SU-DHL-6 (cell line): ENCODE measurements around the gene WNT4.

Experiments
- H2AFZ ChIP-seq: fragments of 200-600 bp; sonication (generic); 2 replicates; pipeline ENCODE4 v1.6.1; 2014; ENCODE audit warnings: low read depth, mild to moderate bottlenecking, moderate library complexity, mixed read lengths, antibody characterized with exemption, low read length; ENCODE audit not compliant: severe bottlenecking
- H3F3A ChIP-seq: fragments of 200-600 bp; shearing (Covaris generic); 2 replicates; pipeline ENCODE4 v1.6.0; 2016; ENCODE audit warnings: antibody characterized with exemption, mild to moderate bottlenecking; ENCODE audit not compliant: insufficient read depth
- H3K27ac ChIP-seq: fragments of 200-600 bp; sonication (generic); 2 replicates; pipeline ENCODE4 v1.5.1; 2016; ENCODE audit warnings: low read depth, mild to moderate bottlenecking, low read length, moderate library complexity, mixed read lengths
- H3K27me3 ChIP-seq: fragments of 200-600 bp; sonication (generic), shearing (Covaris generic); 2 replicates; pipeline ENCODE4 v1.6.0; 2014; ENCODE audit warnings: mild to moderate bottlenecking, low read length
- H3K36me3 ChIP-seq: fragments of 200-600 bp; sonication (generic); 2 replicates; pipeline ENCODE4 v1.6.1; 2014; ENCODE audit warnings: mild to moderate bottlenecking, low read length, mixed read lengths
- H3K4me2 ChIP-seq: fragments of 300-600, 200-600 bp; shearing (Covaris generic), sonication (generic); 2 replicates; pipeline ENCODE4 v1.6.0; 2014; ENCODE audit warnings: low read length, low read depth, mild to moderate bottlenecking; ENCODE audit not compliant: poor library complexity, severe bottlenecking
- H3K4me3 ChIP-seq: fragments of 200-600 bp; sonication (generic); 2 replicates; pipeline ENCODE4 v1.5.1; 2014; ENCODE audit warnings: antibody characterized with exemption, low read length, mild to moderate bottlenecking, mixed read lengths; ENCODE audit not compliant: insufficient read depth, poor library complexity, severe bottlenecking
- H3K79me2 ChIP-seq: fragments of 200-600 bp; sonication (generic); 2 replicates; pipeline ENCODE4 v1.6.1; 2014; ENCODE audit warnings: mild to moderate bottlenecking, low read length, moderate library complexity; ENCODE audit not compliant: insufficient read depth
- H3K9ac ChIP-seq: fragments of 200-600 bp; sonication (generic); 2 replicates; pipeline ENCODE4 v1.7.0; 2014; ENCODE audit warnings: mild to moderate bottlenecking, low read length
- H3K9me2 ChIP-seq: fragments of 200-600 bp; sonication (generic); replicated peaks from 2 replicates; pipeline ENCODE4 v1.6.1; 2014; ENCODE audit warnings: low read length; ENCODE audit not compliant: insufficient read depth
- H3K9me3 ChIP-seq: fragments of 200-600 bp; sonication (generic); 2 replicates; pipeline ENCODE4 v1.6.1; 2014; ENCODE audit warnings: low read length, mixed read lengths; ENCODE audit not compliant: insufficient read depth
- H4K20me1 ChIP-seq: fragments of 200-600 bp; sonication (generic); 2 replicates; pipeline ENCODE4 v1.6.1; 2014; ENCODE audit warnings: low read depth, mild to moderate bottlenecking, antibody characterized with exemption, low read length, moderate library complexity, mixed read lengths
- EZH2phosphoT487 ChIP-seq: fragments of 200-600 bp; sonication (generic), shearing (Covaris generic); conservative IDR thresholded peaks from 2 replicates; pipeline ENCODE4 v1.6.1; 2018; ENCODE audit warnings: mild to moderate bottlenecking, antibody characterized with exemption, low read length, moderate library complexity, mixed read lengths
- TF ChIP-seq, protein P1 (sequence below): fragments of 200-600 bp; sonication (generic); IDR thresholded peaks from one replicate; pipeline ENCODE4 v1.5.1; 2017; ENCODE audit warnings: antibody characterized with exemption, mild to moderate bottlenecking, low read length, moderate library complexity; ENCODE audit not compliant: insufficient read depth, poor library complexity, severe bottlenecking

The WNT4 gene

GRCh38 chr1:22105611-22106207, 37.2 kb downstream of the WNT4 start:
- Histone ChIP-seq H3K79me2 (peaks cover 21% of the 10 kb centered on the region; the same call in 1 of the 2 replicates), H3K9me2 (no peaks in the 10 kb centered on the region), H4K20me1 (no peaks in the 10 kb centered on the region; the same call in 1 of the 2 replicates), H2AFZ (no peak overlapping the region), H3K27me3 (no peaks in the 10 kb centered on the region), H3K36me3 (no peaks in the 10 kb centered on the region), H3F3A (no peaks in the 10 kb centered on the region), H3K4me2 (no peak overlapping the region), H3K9ac (no peak overlapping the region), H3K27ac (no peak overlapping the region), H3K4me3 (no peak overlapping the region), H3K9me3 (no peaks in the 10 kb centered on the region)
- no peak for TF ChIP-seq EZH2phosphoT487
- TF ChIP-seq, protein P1, sequence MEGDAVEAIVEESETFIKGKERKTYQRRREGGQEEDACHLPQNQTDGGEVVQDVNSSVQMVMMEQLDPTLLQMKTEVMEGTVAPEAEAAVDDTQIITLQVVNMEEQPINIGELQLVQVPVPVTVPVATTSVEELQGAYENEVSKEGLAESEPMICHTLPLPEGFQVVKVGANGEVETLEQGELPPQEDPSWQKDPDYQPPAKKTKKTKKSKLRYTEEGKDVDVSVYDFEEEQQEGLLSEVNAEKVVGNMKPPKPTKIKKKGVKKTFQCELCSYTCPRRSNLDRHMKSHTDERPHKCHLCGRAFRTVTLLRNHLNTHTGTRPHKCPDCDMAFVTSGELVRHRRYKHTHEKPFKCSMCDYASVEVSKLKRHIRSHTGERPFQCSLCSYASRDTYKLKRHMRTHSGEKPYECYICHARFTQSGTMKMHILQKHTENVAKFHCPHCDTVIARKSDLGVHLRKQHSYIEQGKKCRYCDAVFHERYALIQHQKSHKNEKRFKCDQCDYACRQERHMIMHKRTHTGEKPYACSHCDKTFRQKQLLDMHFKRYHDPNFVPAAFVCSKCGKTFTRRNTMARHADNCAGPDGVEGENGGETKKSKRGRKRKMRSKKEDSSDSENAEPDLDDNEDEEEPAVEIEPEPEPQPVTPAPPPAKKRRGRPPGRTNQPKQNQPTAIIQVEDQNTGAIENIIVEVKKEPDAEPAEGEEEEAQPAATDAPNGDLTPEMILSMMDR: peak; percentile 58

DNA sequence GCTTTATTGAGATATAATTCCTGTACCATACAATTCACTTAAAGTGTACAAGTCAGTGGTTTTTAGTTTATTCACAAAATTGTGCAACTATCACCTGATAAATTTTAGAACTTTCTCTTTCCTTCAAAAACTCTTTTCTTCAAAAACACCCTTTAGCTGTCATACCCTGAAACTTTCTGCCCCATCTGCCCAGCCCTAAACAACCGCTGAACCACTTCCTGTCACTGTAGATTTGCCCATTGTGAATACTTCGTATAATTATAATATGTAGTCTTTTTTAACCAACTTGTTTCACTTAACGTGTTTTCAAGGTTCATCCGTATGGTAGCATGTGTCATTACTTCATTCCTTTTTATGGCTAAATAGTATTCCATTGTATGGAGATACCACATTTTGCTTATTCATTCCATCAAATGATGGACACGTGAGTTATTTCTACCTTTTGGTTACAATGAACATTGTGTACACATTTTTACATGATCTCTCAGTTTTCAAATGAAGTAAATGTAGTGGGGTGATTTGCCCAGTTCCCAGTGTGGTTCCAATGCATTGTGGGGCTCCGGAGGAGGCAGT, 37.9 kb downstream of the WNT4 start:
- Histone ChIP-seq H3K79me2 (peaks cover 21% of the 10 kb centered on the region; the same call in 1 of the 2 replicates), H3K4me3 (no peak overlapping the region), H3K9me3 (no peaks in the 10 kb centered on the region), H3K27me3 (no peaks in the 10 kb centered on the region), H2AFZ (no peak overlapping the region), H3K36me3 (no peaks in the 10 kb centered on the region), H4K20me1 (no peaks in the 10 kb centered on the region; the same call in 1 of the 2 replicates), H3K27ac (no peak overlapping the region), H3K4me2 (no peak overlapping the region), H3F3A (no peaks in the 10 kb centered on the region), H3K9ac (no peak overlapping the region), H3K9me2 (no peaks in the 10 kb centered on the region)
- TF ChIP-seq EZH2phosphoT487: no peak
- TF ChIP-seq, protein P1: no peak

DNA sequence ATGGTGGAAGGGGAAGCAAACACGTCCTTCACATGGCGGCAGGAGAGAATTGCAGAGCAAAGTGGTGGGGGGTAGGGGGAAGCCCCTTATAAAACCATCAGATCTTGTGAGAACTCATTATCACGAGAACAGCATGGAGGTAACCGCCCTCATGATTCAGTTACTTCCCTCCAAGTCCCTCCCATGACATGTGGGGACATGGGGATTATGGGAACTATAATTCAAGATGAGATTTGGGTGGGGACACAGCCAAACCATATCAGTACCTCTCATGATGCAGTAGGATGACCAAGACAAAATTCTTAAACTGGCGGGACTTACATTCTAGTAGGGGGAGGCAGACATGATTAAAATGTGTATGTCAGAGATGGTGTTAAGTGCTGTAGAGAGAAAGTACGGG, 38.8 kb downstream of the WNT4 start:
- H3K4me2 ChIP-seq: no peak overlapping the region
- no peak overlapping the region for H2AFZ ChIP-seq
- no peaks in the 10 kb centered on the region for H3K27me3 ChIP-seq
- no peak overlapping the region for H3K27ac ChIP-seq
- no peaks in the 10 kb centered on the region for H3F3A ChIP-seq
- TF ChIP-seq EZH2phosphoT487: no peak
- TF ChIP-seq, protein P1: no peak
- no peak overlapping the region for H3K4me3 ChIP-seq
- H3K36me3 ChIP-seq: no peaks in the 10 kb centered on the region
- H4K20me1 ChIP-seq: no peaks in the 10 kb centered on the region; the same call in 1 of the 2 replicates
- H3K9me3 ChIP-seq: no peaks in the 10 kb centered on the region
- no peaks in the 10 kb centered on the region for H3K9me2 ChIP-seq
- peaks cover 21% of the 10 kb centered on the region; the same call in 1 of the 2 replicates for H3K79me2 ChIP-seq
- H3K9ac ChIP-seq: no peak overlapping the region
